ENCODE results near the gene MZB1. TPM values are rescaled to one million over a fixed set of nuclear protein-coding genes. Genes with fewer than 3 reads are reported as not detected.

The MZB1 gene
- total and polyA plus RNA-seq, 2 of the 8 experiments (the other 6 are each of a cell fraction or from before 2014, with no cell fraction given): 0.39 to 0.47 TPM

GRCh38 chr5:139382807-139383206, 6.9 kb downstream of the MZB1 start:
- no peaks in the 10 kb centered on the region for H3K79me2 ChIP-seq (ENCODE audit: control insufficient read depth in 1 of 2, insufficient read depth in 2 of 2, low read length in 2 of 2)
- CTCF ChIA-PET (ENCODE audit: partially characterized antibody): no interaction called here
- H3K4me3 ChIP-seq (ENCODE audit: extremely low read depth in 1 of 4, insufficient read depth in 2 of 4, low read depth in 3 of 4, low read length in 4 of 4): no peak overlapping the region
- H3K9ac ChIP-seq (replicated peaks in 1 of 4; ENCODE audit: extremely low read depth in 1 of 4, low read depth in 3 of 4, low read length in 3 of 4): no peak overlapping the region
- H3K14ac ChIP-seq (ENCODE audit: insufficient read length): no peak overlapping the region
- TF ChIP-seq SIX5 (IDR thresholded peaks at IDR 0.05; ENCODE audit: low read depth, low read length) (no peak), TCF12 (IDR thresholded peaks at IDR 0.05; ENCODE audit: low read depth, low read length) (no peak), TEAD4 (IDR thresholded peaks at IDR 0.05; ENCODE audit: low read depth, low read length) (no peak), CHD1 (IDR thresholded peaks at IDR 0.05; ENCODE audit: low read depth, low read length) (no peak), BRCA1 (IDR thresholded peaks at IDR 0.05; ENCODE audit: low read depth, low read length) (no peak), HDAC2 (IDR thresholded peaks at IDR 0.05; ENCODE audit: borderline replicate concordance in 1 of 2, low read depth in 2 of 2, low read length in 2 of 2) (no peak), GABPA (IDR thresholded peaks at IDR 0.05; ENCODE audit: borderline replicate concordance, insufficient read depth, low read length) (no peak), CREB1 (IDR thresholded peaks at IDR 0.05) (no peak), SAP30 (IDR thresholded peaks at IDR 0.05; ENCODE audit: insufficient read depth, insufficient replicate concordance, low read length) (no peak)
- no peaks in the 10 kb centered on the region for H3K9me3 ChIP-seq (ENCODE audit: insufficient read depth in 2 of 2, low read depth in 1 of 2, low read length in 1 of 2)
- H3K4ac ChIP-seq (replicated peaks; ENCODE audit: insufficient read length, low read depth, low read length): no peak overlapping the region
- no peak overlapping the region for H4K5ac ChIP-seq (ENCODE audit: insufficient read length, low read depth, low read length)
- no peak overlapping the region for H4K91ac ChIP-seq (replicated peaks; ENCODE audit: insufficient read length, low read length)
- POLR2A ChIA-PET (ENCODE audit: partially characterized antibody): interaction anchor here (1.7 to 3.1 kb wide), 3 partner anchors 12 to 89 kb away, joined by 4 to 12 read pairs (median 7); partner anchors contain the start of genes MATR3 and PROB1
- H3K23ac ChIP-seq (ENCODE audit: insufficient read length): no peak overlapping the region
- H3K36me3 ChIP-seq (ENCODE audit: control insufficient read depth in 2 of 4, insufficient read depth in 4 of 4, low read length in 3 of 4): no peaks in the 10 kb centered on the region
- H2BK20ac ChIP-seq (ENCODE audit: low read length): no peak overlapping the region
- H2AK5ac ChIP-seq (ENCODE audit: low read depth, low read length): no peak overlapping the region
- no peaks in the 10 kb centered on the region for H3K79me1 ChIP-seq (ENCODE audit: low read depth, low read length)
- H3K27ac ChIP-seq (ENCODE audit: low read depth, low read length): no peak overlapping the region
- no peak overlapping the region; the same call in 1 of the 2 replicates for H4K8ac ChIP-seq (ENCODE audit: extremely low read depth, insufficient read depth, low read length)
- peaks cover 0 to 13% (median 1%) of the 10 kb centered on the region in 4 experiments; a peak in 4 of 7 replicates for H3K4me1 ChIP-seq (replicated peaks in 1 of 4; ENCODE audit: control insufficient read depth in 3 of 4, insufficient read depth in 4 of 4, low read length in 3 of 4)
- H3K27me3 ChIP-seq (replicated peaks in 1 of 4; ENCODE audit: control insufficient read depth in 3 of 4, extremely low read depth in 1 of 4, insufficient read depth in 3 of 4, low read length in 3 of 4): no peaks in the 10 kb centered on the region
- no peak overlapping the region for H2BK5ac ChIP-seq (ENCODE audit: low read depth, low read length)
- no peak overlapping the region for H2AFZ ChIP-seq (ENCODE audit: low read length)
- H2BK12ac ChIP-seq (ENCODE audit: low read depth, low read length): no peak overlapping the region
- no peak overlapping the region for H3K18ac ChIP-seq (ENCODE audit: extremely low read depth, low read length)
- H2BK120ac ChIP-seq (replicated peaks; ENCODE audit: low read depth, low read length): no peak overlapping the region
- H3K4me2 ChIP-seq (ENCODE audit: insufficient read depth in 1 of 2, low read depth in 2 of 2, low read length in 2 of 2): no peak overlapping the region
- 95% methylated on average over 2 of the region's 3 CpGs; no CpG with 5 or more reads in 1 of the 2 experiments for WGBS, 2 experiments (ENCODE audit: extremely low coverage in 1 of 2, insufficient coverage in 1 of 2, insufficient read length in 1 of 2, insufficient replicate concordance in 2 of 2, low coverage in 1 of 2, low lambda C conversion rate in 2 of 2, missing lambda C conversion rate in 1 of 2)
- no peaks in the 10 kb centered on the region for H3K23me2 ChIP-seq (ENCODE audit: low read depth, low read length)
- DNase-seq (ENCODE audit: low read depth in 1 of 2, low spot score in 2 of 2): no peak
- no peak overlapping the region for H2BK15ac ChIP-seq (ENCODE audit: low read length)
- no peak overlapping the region for H3K56ac ChIP-seq (replicated peaks; ENCODE audit: insufficient read length, low read depth, low read length)
- FAIRE-seq: no peak
- peaks cover 0 to 2% of the 10 kb centered on the region in 2 experiments for H4K20me1 ChIP-seq (replicated peaks in 1 of 2; ENCODE audit: control insufficient read depth in 1 of 2, insufficient read depth in 2 of 2, low read length in 2 of 2)
